ENCODE results near the gene METTL1. TPM values are rescaled to one million over a fixed set of nuclear protein-coding genes. Genes with fewer than 3 reads are reported as not detected.

Gene METTL1
- total RNA-seq, 5 donors from 2014 or later (not counting 1 experiment from before 2014, with no cell fraction given): 10.3 to 17.4 (median 14.5) TPM

DNA sequence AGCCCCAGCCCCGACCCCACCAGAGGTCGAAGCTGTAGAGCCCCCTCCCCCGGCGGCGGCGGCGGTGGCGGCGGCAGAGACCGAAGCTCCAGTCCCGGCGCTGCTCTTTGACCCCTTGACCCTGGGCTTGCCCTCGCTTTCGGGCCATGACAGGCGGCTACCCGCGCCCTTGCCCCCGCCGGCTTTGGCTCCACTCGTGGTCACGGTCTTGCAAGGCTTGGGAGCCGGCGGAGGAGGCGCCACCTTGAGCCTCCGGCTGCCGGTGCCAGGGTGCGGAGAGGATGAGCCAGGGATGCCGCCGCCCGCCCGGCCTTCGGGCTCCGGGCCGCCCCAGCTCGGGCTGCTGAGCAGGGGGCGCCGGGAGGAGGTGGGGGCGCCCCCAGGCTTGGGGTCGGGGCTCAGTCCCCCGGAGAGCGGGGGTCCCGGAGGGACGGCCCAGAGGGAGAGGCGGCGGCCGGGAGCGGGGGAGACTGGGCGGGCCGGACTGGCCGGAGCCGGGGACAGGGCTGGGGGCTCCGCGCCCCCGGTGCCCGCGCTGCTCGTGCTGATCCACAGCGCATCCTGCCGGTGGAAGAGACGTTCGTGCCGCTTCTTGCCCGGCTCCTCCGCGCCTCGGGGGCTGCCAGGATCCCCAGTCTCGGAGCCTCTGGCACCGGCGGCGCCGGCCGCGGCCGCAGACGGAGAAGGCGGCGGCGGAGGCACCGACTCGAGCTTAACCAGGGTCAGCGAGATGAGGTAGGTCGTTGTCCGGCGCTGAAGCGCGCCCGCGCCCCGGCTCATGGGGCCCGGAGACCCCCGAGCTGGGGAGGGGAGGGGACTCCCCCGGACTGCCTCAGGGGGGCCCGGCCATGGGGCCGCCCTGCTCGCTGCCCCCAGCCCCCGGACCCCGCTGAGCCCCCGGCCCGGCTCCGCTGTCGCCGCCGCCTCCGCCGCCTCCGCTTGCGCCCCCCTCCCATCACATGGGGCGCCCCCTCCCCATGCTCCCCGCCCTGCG lies 34.1 kb downstream of the METTL1 start:
- Mint-ChIP-seq H3K4me3 (peak overlapping the region in 1 of 3 donors; percentile 15), H3K4me1 (peaks cover 43 to 51% (median 49%) of the 10 kb centered on the region in 3 donors), H3K36me3 (peaks cover 29% of the 10 kb centered on the region), H3K27me3 (no peaks in the 10 kb centered on the region), H3K9me3 (no peaks in the 10 kb centered on the region), H3K27ac (no peak overlapping the region)
- Histone ChIP-seq H3K4me1 (ENCODE audit: control insufficient read depth in 1 of 2, extremely low read depth in 1 of 2, insufficient read depth in 2 of 2, low read length in 2 of 2) (peaks cover 25 to 61% of the 10 kb centered on the region in 2 experiments), H3K36me3 (ENCODE audit: control insufficient read depth in 2 of 2, extremely low read depth in 1 of 2, insufficient read depth in 1 of 2, low read length in 1 of 2) (peaks cover 14 to 60% of the 10 kb centered on the region in 2 donors), H3K9me3 (no peaks in the 10 kb centered on the region), H3K27me3 (replicated peaks in 1 of 2; ENCODE audit: control insufficient read depth in 2 of 2, extremely low read depth in 1 of 2, insufficient read depth in 2 of 2, low read length in 1 of 2) (no peaks in the 10 kb centered on the region), H3K4me3 (ENCODE audit: control insufficient read depth in 1 of 2, extremely low read depth in 1 of 2, low read length in 1 of 2) (no peak overlapping the region), H3K27ac (ENCODE audit: low read length) (no peak overlapping the region)
- no peak for DNase-seq
- WGBS (ENCODE audit: insufficient coverage): 96% methylated on average over 64 of the region's 110 CpGs
- ChIA-PET POLR2A (no interaction called here), CTCF (no interaction called here)
- no peak for ATAC-seq (replicated peaks in 1 of 4)

DNA sequence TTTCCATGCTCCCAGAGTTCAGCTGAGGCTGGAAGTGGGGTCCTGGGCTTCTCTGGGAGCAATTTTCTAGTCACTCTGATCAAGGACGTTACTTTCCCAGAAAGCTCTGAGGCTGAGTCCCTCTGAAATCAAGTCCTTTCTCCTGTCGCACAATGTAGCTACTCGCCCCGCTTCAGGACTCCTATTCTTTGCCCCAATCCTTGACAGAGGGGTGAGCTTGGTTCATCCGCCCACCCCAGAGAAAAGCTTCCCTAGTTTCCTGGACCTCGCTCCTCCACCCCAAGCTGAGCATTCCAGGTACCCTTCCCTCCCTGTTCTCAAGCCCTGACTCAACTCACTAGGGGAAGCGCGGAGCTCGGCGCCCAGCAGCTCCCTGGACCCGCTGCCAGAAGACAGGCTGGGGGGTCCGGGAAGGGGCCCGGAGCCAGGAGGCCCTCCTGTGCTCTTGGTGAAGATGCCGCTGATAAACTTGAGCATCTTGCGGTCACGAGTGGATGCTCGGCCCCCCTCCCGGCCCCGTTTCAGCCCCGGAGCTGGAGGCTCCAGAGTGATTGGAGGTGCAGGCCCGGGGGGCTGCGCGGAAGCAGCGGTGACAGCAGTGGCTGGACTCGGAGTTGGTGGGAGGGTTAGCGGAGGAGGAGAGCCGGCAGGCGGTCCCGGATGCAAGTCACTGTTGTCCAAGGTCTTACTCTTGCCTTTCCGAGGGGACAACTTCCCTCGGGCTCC lies 35.0 kb downstream of the METTL1 start:
- POLR2A ChIA-PET: no interaction called here
- Histone ChIP-seq H3K27ac (ENCODE audit: low read length) (no peak overlapping the region), H3K4me3 (ENCODE audit: control insufficient read depth in 1 of 2, extremely low read depth in 1 of 2, low read length in 1 of 2) (no peak overlapping the region), H3K36me3 (ENCODE audit: control insufficient read depth in 2 of 2, extremely low read depth in 1 of 2, insufficient read depth in 1 of 2, low read length in 1 of 2) (peaks cover 21 to 69% of the 10 kb centered on the region in 2 donors), H3K4me1 (ENCODE audit: control insufficient read depth in 1 of 2, extremely low read depth in 1 of 2, insufficient read depth in 2 of 2, low read length in 2 of 2) (peaks cover 21 to 54% of the 10 kb centered on the region in 2 experiments), H3K9me3 (no peaks in the 10 kb centered on the region), H3K27me3 (replicated peaks in 1 of 2; ENCODE audit: control insufficient read depth in 2 of 2, extremely low read depth in 1 of 2, insufficient read depth in 2 of 2, low read length in 1 of 2) (no peaks in the 10 kb centered on the region)
- 96% methylated on average over 31 of the region's 31 CpGs for WGBS (ENCODE audit: insufficient coverage)
- ATAC-seq (replicated peaks in 1 of 4) (no peak), DNase-seq (no peak)
- peak overlapping the region in 1 of 3 donors; percentile 15 for H3K4me3 Mint-ChIP-seq
- H3K27me3 Mint-ChIP-seq: no peaks in the 10 kb centered on the region
- CTCF ChIA-PET: no interaction called here
- H3K4me1 Mint-ChIP-seq: peaks cover 37 to 45% (median 41%) of the 10 kb centered on the region in 3 donors
- peaks cover 38% of the 10 kb centered on the region for H3K36me3 Mint-ChIP-seq
- H3K9me3 Mint-ChIP-seq: no peaks in the 10 kb centered on the region
- peak overlapping the region; percentile 63 to 79 for H3K27ac Mint-ChIP-seq

DNA sequence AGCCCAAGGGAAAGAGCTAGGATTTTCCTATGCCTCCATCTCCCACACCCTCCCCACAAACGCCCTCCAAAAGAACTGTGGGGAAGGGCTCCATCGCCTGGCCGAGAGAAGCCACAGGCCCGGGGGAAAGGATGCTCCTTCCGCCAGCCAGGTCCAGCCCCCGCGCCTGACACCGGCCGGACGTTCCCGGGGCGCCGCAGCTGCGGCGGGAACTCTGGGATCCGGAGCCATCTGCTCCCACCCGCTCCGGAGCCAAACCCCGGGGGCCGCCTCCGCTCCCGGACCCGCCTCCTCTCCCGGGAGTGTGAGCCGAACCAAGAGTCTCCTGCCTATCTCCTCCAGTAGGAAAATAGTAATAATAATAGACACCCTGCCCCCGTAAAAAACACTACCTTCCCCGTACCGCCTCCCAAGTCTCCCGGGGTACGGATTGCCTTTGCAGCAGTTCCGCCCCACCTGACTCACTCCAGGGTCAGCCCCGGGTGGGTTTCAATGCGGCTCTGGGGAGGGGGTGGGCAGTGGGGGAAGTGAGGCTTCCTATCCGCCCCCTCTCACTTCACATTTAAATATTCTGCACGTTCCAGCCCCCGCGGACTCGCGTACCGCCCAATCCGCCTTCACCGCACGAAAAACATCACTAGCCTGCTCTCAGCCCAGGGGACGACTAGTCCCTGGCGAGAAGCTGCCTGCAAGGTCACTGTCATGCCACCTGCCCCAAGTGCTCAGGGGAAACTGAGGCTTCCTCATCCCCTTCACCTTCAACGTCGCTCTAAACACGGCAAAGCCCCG lies 35.8 kb downstream of the METTL1 start:
- Mint-ChIP-seq H3K4me1 (peaks cover 34 to 38% (median 34%) of the 10 kb centered on the region in 3 donors), H3K27ac (peak overlapping the region; percentile 63 to 79), H3K27me3 (no peaks in the 10 kb centered on the region), H3K4me3 (peak overlapping the region in 1 of 3 donors; percentile 15), H3K9me3 (no peaks in the 10 kb centered on the region), H3K36me3 (peaks cover 45% of the 10 kb centered on the region)
- Histone ChIP-seq H3K4me3 (ENCODE audit: control insufficient read depth in 1 of 2, extremely low read depth in 1 of 2, low read length in 1 of 2) (no peak overlapping the region), H3K4me1 (ENCODE audit: control insufficient read depth in 1 of 2, extremely low read depth in 1 of 2, insufficient read depth in 2 of 2, low read length in 2 of 2) (peaks cover 19 to 50% of the 10 kb centered on the region in 2 experiments), H3K27ac (ENCODE audit: low read length) (no peak overlapping the region), H3K27me3 (replicated peaks in 1 of 2; ENCODE audit: control insufficient read depth in 2 of 2, extremely low read depth in 1 of 2, insufficient read depth in 2 of 2, low read length in 1 of 2) (no peaks in the 10 kb centered on the region), H3K9me3 (no peaks in the 10 kb centered on the region), H3K36me3 (ENCODE audit: control insufficient read depth in 2 of 2, extremely low read depth in 1 of 2, insufficient read depth in 1 of 2, low read length in 1 of 2) (peaks cover 21 to 77% of the 10 kb centered on the region in 2 donors)
- ChIA-PET CTCF (interaction anchor here in 1 of 2 donors (0.6 kb wide), 1 partner anchor 68 kb away, joined by 4 read pairs; no protein-coding TSS in a partner anchor), POLR2A (no interaction called here)
- 88% methylated on average over 26 of the region's 49 CpGs for WGBS (ENCODE audit: insufficient coverage)
- ATAC-seq (replicated peaks in 1 of 4) (no peak), DNase-seq (no peak)

DNA sequence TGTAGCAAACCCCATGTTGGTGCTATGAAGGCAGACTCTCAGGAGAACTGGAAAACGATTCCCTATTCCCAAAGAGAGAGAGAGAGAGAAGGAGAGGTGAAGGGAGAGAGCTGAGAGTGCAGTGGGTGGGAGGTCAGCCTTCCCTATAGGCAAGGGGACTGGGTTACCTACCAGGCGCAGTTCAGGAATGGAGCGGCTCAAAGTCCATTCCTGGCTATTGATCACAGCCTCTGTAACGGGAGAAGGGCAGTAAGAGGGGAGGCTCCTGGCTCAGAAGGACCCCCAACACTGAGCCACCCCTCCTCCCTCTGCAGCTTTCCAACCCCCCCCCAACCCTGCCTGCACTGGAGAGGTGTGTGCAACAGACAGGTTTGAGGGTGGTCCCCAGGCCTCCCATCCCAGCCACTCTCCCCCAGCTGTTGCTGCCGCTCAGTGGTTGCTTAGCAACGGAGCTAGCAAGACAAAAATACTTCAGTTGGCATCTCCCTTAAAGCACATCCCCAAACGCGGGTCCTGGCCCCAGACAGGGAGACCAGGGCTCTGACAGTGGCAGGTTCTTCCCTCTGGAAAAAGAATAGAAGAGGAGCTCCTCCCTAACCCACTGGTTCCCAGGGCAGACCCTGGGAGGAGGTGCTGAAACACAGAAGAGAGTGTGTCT lies 36.6 kb downstream of the METTL1 start:
- Mint-ChIP-seq H3K9me3 (no peaks in the 10 kb centered on the region), H3K36me3 (peaks cover 53% of the 10 kb centered on the region), H3K4me3 (no peak overlapping the region), H3K4me1 (peaks cover 25 to 31% (median 27%) of the 10 kb centered on the region in 3 donors), H3K27me3 (no peaks in the 10 kb centered on the region), H3K27ac (peak overlapping the region; percentile 69 to 78)
- H3K4me1 ChIP-seq (ENCODE audit: control insufficient read depth in 1 of 2, extremely low read depth in 1 of 2, insufficient read depth in 2 of 2, low read length in 2 of 2): peaks cover 13 to 42% of the 10 kb centered on the region in 2 experiments
- CTCF ChIA-PET: interaction anchor here (0.5 to 0.6 kb wide), 2 partner anchors 69 to 106 kb away, joined by 3 to 4 read pairs; no protein-coding TSS in a partner anchor
- H3K36me3 ChIP-seq (ENCODE audit: control insufficient read depth in 2 of 2, extremely low read depth in 1 of 2, insufficient read depth in 1 of 2, low read length in 1 of 2): peaks cover 24 to 80% of the 10 kb centered on the region in 2 donors
- WGBS (ENCODE audit: insufficient coverage): no CpG with 5 or more reads among the region's 8 CpGs
- no peaks in the 10 kb centered on the region for H3K9me3 ChIP-seq
- ATAC-seq (replicated peaks in 1 of 4): no peak
- no peaks in the 10 kb centered on the region for H3K27me3 ChIP-seq (replicated peaks in 1 of 2; ENCODE audit: control insufficient read depth in 2 of 2, extremely low read depth in 1 of 2, insufficient read depth in 2 of 2, low read length in 1 of 2)
- POLR2A ChIA-PET: no interaction called here
- DNase-seq: no peak
- H3K27ac ChIP-seq (ENCODE audit: low read length): no peak overlapping the region
- no peak overlapping the region for H3K4me3 ChIP-seq (ENCODE audit: control insufficient read depth in 1 of 2, extremely low read depth in 1 of 2, low read length in 1 of 2)

DNA sequence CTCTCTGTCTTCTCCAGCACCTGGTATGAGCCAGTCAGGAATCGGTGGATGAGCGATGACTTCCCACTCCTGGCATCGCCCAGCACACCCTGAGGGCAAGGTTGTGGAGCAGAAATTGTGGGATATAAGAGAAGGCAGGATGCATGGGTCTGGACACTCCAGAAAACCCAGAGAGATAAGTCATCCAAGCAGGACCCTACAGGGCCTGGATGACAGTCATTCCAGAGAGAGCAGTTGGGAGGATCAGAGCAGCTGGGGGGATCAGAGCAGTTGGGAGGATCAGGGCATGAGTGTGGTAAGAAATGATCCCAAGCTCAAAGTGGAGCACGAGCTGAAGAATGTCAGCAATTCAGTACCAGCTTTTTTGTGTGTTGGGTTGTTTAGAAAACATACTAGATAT lies 37.3 kb downstream of the METTL1 start:
- Histone ChIP-seq H3K9me3 (no peaks in the 10 kb centered on the region), H3K36me3 (ENCODE audit: control insufficient read depth in 2 of 2, extremely low read depth in 1 of 2, insufficient read depth in 1 of 2, low read length in 1 of 2) (peaks cover 24 to 80% of the 10 kb centered on the region in 2 donors), H3K4me1 (ENCODE audit: control insufficient read depth in 1 of 2, extremely low read depth in 1 of 2, insufficient read depth in 2 of 2, low read length in 2 of 2) (peaks cover 6 to 35% of the 10 kb centered on the region in 2 experiments), H3K4me3 (ENCODE audit: control insufficient read depth in 1 of 2, extremely low read depth in 1 of 2, low read length in 1 of 2) (no peak overlapping the region), H3K27ac (ENCODE audit: low read length) (no peak overlapping the region), H3K27me3 (replicated peaks in 1 of 2; ENCODE audit: control insufficient read depth in 2 of 2, extremely low read depth in 1 of 2, insufficient read depth in 2 of 2, low read length in 1 of 2) (no peaks in the 10 kb centered on the region)
- Mint-ChIP-seq H3K27ac (peak overlapping the region; percentile 8 to 78), H3K36me3 (peaks cover 60% of the 10 kb centered on the region), H3K9me3 (no peaks in the 10 kb centered on the region), H3K27me3 (no peaks in the 10 kb centered on the region), H3K4me3 (no peak overlapping the region), H3K4me1 (peaks cover 21 to 25% (median 22%) of the 10 kb centered on the region in 3 donors)
- POLR2A ChIA-PET: no interaction called here
- no peak for ATAC-seq (replicated peaks in 1 of 4)
- CTCF ChIA-PET: interaction anchor here in 1 of 2 donors (0.5 kb wide), 2 partner anchors 50 to 106 kb away, joined by 3 read pairs; no protein-coding TSS in a partner anchor
- WGBS (ENCODE audit: insufficient coverage): 100% methylated on average over 1 of the region's 4 CpGs
- DNase-seq: no peak

All from T-cell (primary cell).